ENCODE measurements around the gene GUCD1.

Gene GUCD1

DNA sequence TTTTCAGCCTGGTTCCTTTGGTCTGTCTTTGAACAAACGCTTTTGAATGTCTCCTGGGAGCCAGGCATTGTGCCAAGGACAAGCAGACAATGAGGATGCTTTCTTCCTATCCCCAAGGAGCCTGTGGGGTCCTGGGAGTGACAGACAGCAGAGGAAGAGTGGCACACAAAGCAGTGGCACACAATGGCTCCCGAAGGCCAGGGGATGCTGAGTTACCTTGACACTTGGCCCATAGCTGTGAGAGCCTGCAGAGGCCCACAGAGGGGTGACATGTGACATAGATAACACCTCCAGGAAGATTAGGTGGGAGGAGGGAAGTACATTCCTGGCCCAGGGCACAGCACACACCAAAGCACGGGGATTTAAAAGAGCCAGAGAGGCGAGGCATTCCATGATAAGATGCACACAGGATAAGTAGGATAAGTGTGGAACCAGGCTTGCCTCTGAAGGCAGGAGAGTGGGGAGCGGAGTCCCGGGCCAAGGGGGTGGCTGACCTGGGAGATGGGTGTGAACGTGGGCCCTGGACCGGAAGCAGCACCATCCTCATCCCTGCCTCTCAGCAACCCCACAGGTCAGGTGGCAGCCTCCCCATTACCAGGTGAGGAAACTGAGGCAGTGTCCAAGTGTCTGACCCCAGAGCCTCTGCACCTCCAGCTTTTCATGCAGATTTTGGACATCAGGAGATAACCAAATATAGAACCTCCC, 53.5 kb downstream of the GUCD1 start:
- DNase-seq: no peak

DNA sequence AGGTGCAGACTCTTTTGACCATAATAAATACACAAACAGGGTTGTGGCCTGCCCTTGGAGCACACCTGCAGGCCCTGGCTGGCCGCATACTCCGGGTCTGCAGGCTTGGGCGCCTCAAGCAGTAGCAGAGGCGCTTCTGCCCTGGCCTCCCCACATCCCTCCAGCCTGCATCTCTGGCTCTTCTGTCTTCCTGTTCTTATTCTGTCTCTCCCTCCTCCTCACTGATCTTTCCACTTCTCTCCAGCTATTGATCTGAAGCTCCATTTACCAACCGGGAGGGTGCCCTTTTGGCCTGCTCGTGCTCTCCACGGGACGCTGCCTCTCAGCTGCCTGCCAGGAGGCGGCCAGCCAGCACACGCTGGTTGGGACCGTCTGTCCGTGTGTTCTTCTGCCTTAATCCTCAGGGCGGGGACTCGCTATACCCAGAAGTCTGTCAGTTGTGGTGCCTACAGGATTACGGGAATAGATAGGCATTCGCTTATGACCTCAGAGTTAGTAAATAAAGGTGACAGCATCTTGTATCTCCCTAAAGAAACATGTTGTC, 54.6 kb downstream of the GUCD1 start:
- DNase-seq: no peak

DNA sequence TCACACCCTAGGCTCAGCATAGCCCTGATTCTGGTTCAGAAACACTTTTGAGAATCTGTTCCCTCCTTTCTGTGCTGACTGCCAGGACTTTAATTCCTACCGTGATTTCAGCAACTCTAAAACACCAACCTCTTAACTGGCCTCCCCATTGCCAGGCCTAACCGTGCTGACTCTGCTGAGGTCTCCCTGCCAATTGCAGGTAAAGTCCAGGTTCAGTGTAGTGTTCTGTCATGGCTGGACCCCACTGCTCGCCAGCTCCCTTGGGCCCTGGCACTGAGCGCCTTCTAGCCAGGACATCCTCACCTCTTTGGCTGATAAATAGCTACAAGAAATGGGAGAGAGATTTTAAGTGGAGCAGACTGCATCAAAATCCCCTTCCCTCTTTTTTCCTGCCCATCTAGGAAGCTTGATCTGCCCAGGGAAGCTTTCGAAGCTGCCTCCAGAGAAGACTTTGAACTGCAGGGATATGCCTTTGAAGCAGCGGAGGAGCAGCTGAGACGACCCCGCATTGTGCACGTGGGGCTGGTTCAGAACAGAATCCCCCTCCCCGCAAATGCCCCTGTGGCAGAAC, 55.1 kb downstream of the GUCD1 start:
- no peak for DNase-seq

DNA sequence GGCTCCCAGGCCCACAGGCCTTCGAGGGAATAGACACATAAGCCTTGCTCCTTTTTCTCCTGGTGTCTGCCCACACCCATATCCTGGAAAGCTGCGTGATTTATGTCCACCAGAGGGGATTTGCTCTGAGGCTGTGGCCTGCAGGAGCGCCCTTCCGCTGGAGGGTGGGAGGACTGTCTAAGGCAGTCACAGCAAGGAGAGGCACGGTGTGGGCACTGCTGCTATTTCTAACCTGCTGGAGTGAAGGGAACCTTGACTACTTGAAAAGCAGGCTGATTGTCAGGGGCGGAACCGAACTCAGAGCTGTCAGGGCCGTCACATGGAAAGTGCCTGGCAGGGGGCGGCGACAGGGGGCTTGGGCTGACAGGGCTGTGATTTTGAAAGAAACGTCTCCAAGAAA, 56.1 kb downstream of the GUCD1 start:
- DNase-seq: no peak

DNA sequence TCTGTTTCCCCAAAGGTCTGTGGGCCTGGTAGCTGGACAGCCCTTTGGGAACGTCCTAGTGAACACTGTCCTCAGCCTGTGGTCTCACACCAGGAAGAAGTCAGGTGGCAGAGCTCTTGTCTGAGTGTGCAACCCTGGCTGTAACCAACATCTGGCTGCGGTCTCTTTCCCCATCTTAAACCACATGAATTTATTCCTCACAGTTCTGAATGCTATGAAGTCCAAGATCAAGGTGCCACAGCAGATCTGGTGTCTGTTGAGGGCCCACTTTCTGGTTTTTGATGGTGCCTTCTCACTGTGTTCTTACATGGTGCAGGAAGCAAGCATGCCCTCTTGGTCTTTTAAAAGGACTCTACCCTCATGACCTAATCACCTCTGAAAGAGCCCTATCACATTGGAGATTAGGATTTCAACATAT, 57.1 kb downstream of the GUCD1 start:
- DNase-seq: no peak

DNA sequence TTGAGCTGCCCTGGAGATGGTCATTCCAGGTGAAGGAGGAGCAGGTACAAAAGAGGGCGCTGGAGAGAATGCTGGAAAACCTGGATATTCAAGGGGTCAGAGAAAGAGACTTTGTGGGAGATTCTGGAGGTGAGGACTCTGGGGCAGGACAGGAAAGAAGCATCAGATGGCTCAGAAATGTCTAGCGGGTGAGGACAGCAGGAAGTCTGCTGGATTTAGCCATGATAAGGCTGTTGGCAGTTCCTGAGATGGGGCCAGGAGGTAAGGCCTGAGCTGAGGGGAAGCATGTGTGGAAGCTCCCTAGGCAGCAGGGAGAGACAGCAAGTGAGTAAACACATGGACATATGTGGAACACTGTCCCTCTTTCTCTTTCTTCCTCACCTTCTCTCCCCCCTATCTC, 58.3 kb downstream of the GUCD1 start:
- no peak for DNase-seq

DNA sequence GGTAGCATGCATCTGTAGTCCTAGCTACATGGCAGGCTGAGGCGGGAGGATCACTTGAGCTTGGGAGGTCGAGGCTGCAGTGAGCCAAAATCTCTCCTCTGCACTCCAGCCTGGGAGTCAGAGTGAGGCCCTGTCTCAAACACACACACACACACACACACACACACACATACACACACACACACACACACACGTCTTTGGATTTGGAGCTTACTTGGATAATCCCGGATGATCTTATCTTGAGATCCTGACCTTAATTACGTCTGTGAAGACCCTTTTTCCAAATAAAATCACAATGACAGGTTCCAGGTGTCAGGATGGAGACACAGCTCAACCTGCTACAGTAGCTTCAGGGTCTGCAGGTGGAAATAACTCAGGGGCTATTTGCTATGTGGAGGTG, 58.7 kb downstream of the GUCD1 start:
- no peak for DNase-seq

DNA sequence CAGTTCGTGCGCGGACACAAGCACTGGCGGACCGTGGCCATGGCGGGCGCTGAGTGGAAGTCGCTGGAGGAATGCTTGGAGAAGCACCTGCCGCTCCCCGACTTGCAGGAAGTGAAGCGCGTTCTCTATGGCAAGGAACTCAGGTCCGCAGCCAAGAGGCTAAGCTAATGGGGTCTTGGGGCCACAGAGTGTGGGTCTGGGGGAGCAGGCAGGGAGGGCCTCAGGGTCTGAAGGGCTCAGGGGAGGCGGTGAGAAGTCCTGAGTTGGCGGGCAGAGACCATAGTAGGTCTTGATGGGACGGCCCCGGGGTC, 59.6 kb downstream of the GUCD1 start:
- no peak for DNase-seq

DNA sequence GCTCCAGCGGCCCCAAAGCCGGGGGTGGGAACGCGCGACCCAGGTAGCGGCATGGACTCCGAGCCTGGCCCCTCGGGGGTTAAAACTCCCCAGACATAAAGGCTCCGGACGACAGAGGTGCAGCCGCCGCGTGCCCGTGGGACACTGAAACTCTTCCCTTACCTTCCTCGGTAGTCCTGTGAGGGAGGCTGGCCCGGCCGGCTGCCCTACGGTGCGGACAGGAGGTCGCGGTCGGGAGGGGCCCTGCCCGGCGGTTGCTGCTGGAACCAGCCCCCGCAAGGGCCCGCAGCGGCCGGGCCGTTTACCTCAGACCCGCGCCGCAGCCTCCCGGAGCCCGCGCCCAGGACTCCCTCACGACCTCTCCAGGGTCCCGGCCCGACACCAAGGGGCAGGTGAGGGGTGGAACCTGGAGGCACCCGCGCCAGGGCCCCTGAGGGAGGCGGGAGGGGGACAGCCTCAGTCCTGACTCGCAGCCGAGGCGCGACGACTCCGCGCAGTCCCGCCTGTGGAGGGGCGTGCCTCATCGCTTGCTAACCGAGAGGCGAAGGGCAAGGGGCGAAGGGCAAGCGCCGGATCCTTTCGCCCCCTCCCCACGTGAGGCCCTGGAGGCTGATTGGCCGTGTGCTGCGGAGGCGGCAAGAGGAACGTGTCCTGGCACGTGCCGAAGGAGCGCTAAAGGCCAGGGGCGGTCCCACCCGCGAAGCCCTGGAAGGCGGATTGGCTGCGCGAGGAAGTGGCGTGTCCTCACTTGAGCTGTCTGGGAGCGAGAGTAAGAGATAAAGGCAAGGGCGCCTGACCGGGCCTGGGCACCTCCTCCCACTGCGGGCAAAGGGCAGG, 60.2 kb downstream of the GUCD1 start, which contains the start of gene UPB1:
Gene UPB1 (plus strand): TSS at position 805 of the 837 bp plus-strand sequence. CDS start 72 bp downstream, outside the sequence.
- DNase-seq: peak; percentile 21

DNA sequence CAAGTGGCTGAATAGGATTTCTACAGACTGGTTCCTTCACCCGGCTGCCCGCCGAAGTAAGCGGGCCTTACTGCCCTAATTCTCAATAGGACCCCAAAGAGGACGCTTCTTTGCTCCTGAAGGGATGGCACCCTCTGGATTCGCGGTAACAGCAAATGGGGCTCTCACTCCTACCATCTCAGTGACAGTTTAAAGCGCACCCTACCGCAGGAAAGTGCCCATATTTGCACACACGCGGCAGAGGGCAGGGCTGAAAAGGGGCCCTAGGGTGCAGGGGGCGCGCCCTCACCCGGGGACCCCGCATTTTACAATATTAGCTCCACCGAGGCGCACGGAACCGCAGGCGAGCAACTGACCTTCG, 60.8 kb downstream of the GUCD1 start:
- no peak for DNase-seq

DNA sequence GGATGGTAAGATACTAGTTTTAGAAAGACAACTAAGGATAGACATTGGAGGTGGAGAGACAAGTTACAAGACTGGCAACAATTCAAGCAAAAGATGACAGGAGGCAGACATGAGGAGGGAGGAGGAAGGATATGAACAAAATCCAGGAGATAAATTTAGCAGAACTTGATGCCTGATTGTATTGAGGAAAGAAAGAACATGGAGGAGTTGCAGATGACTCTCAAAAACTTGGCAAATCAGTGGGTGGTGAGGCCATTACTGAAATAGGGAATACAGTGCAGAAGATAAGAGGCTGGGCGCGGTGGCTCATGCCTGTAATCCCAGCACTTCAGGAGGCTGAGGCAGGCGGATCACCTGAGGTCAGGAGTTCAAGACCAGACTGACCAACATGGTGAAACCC, 62.5 kb downstream of the GUCD1 start:
- DNase-seq: no peak

Measured in femur (tissue), 1 donor.